ENCODE measurements around the gene CD8A. TPM values are rescaled to one million over a fixed set of nuclear protein-coding genes. Genes with fewer than 3 reads are reported as not detected.

The CD8A gene
- 0.30 to 0.60 TPM (median 0.40 TPM) in 5 replicates for total RNA-seq (2022; extraction: Qiagen RNA extraction)

GRCh38 chr2:86790676-86791572 is at the start of gene CD8A:
Gene CD8A (minus strand): TSS chr2:86790913. CDS start chr2:86790825, 88 bp downstream.

Other genes with a start within 250 kb of the CD8A start
- gene CHMP3, start 227.5 kb downstream of the CD8A start, total RNA-seq (2022; extraction: Qiagen RNA extraction) = 120 to 135 TPM (median 128 TPM) in 5 replicates
- gene RNF103, start 167.0 kb downstream of the CD8A start, total RNA-seq (2022; extraction: Qiagen RNA extraction) = 56.1 to 66.4 TPM (median 60.4 TPM) in 5 replicates
- 22.6 to 28.2 TPM (median 24.9 TPM) in 5 replicates for gene RMND5A, start 70.6 kb downstream of the CD8A start, total RNA-seq (2022; extraction: Qiagen RNA extraction)
- not detected in 5 replicates for gene CD8B, start 71.0 kb upstream of the CD8A start, total RNA-seq (2022; extraction: Qiagen RNA extraction)
- 0.06 to 0.12 TPM (median 0.08 TPM) in 4 of 5 replicates, not detected in the other for gene RGPD1, start 151.2 kb upstream of the CD8A start, total RNA-seq (2022; extraction: Qiagen RNA extraction)
- gene PLGLB1, start 230.9 kb upstream of the CD8A start, total RNA-seq (2022; extraction: Qiagen RNA extraction) = 0.48 to 1.1 TPM (median 0.71 TPM) in 4 of 5 replicates, not detected in the other

Measured in A549 treated with Mapracorat at 1 μM for 4 hours (cell line).